ENCODE data around the gene SULT2A1. TPM values are rescaled to one million over a fixed set of nuclear protein-coding genes. Genes with fewer than 3 reads are reported as not detected.

The SULT2A1 gene
- total RNA-seq = not detected in 2 replicates

GRCh38 chr19:47886010-47886559 is at the start of gene SULT2A1:
Gene SULT2A1, minus strand, starts transcription at chr19:47886315. Its CDS starts 58 bp downstream, at chr19:47886257.

GRCh38 chr19:47858646-47859285 is 27.3 kb downstream of the SULT2A1 start, which contains the start of gene TPRX2:
Gene TPRX2, plus strand, starts transcription at chr19:47859235. Its CDS starts 12 bp downstream, at chr19:47859247.

GRCh38 chr19:47821460-47822020 is 64.6 kb downstream of the SULT2A1 start, which contains the start of gene CRX:
Gene CRX, plus strand, starts transcription at chr19:47821937. Its CDS starts 12,507 bp downstream, at chr19:47834444.

Other genes starting within 250 kb of the SULT2A1 start
- 146 and 197 TPM in 2 replicates for gene EHD2, start 172.9 kb downstream of the SULT2A1 start, total RNA-seq
- gene NOP53, start 140.8 kb downstream of the SULT2A1 start, total RNA-seq = 46.3 and 48.6 TPM in 2 replicates
- 257 and 284 TPM in 2 replicates for gene SELENOW, start 107.6 kb downstream of the SULT2A1 start, total RNA-seq
- gene TPRX1, start 81.8 kb downstream of the SULT2A1 start, total RNA-seq = not detected in 2 replicates
- gene CRX, start 64.4 kb downstream of the SULT2A1 start, total RNA-seq = not detected in 2 replicates
- not detected in 2 replicates for gene TPRX2, start 27.1 kb downstream of the SULT2A1 start, total RNA-seq
- gene BSPH1, start 105.9 kb upstream of the SULT2A1 start, total RNA-seq = not detected in 2 replicates
- gene ELSPBP1, start 108.3 kb upstream of the SULT2A1 start, total RNA-seq = not detected in 2 replicates
- gene CABP5, start 157.8 kb upstream of the SULT2A1 start, total RNA-seq = not detected in 2 replicates
- 22.1 and 57.8 TPM in 2 replicates for gene PLA2G4C, start 224.5 kb upstream of the SULT2A1 start, total RNA-seq